SK-N-MC (cell line): Measurements from ENCODE around the gene PKP2.

Source experiments
- EZH2 ChIP-seq: fragments of 200-600 bp; sonication (generic); IDR thresholded peaks from one replicate; pipeline ENCODE4 v1.6.1; 2017; ENCODE audit warnings: antibody characterized with exemption
- POLR2AphosphoS5 ChIP-seq: IDR thresholded peaks from 2 replicates; pipeline ENCODE4 v1.6.1; 2012; ENCODE audit warnings: mild to moderate bottlenecking, low read depth, low read length, borderline replicate concordance

DNA sequence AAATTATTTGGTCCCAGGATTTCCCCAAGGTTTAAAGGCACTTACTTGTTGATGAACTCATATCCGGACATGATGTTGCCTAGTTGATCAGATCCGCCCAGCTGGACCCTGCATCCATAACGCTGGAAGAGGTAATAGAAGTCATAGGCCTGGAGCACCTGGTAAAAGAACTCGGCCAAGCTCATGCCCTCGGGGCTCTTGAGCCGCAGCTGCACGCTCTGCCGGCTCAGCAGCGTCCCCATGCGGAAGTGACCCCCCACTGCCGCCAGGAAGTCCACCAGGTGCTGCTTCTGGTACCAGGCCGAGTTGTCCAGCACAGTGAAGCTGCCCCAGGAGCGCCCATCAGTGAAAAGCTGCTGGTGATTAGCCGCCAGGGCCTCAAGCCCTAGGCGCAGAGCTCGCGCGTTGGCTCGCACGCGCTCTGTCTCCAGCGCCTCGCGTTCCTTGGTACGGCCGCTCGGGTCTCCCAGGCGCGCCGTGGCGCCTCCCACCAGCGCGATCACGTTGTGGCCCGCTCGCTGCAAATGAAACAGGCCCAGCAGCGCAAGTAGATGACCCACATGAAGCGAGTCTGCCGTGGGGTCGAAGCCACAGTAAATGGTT lies 141.4 kb downstream of the PKP2 start:
- TF ChIP-seq POLR2AphosphoS5 (no peak), EZH2 (no peak)
